ENCODE measurements around the gene OBSL1.

Gene OBSL1

DNA sequence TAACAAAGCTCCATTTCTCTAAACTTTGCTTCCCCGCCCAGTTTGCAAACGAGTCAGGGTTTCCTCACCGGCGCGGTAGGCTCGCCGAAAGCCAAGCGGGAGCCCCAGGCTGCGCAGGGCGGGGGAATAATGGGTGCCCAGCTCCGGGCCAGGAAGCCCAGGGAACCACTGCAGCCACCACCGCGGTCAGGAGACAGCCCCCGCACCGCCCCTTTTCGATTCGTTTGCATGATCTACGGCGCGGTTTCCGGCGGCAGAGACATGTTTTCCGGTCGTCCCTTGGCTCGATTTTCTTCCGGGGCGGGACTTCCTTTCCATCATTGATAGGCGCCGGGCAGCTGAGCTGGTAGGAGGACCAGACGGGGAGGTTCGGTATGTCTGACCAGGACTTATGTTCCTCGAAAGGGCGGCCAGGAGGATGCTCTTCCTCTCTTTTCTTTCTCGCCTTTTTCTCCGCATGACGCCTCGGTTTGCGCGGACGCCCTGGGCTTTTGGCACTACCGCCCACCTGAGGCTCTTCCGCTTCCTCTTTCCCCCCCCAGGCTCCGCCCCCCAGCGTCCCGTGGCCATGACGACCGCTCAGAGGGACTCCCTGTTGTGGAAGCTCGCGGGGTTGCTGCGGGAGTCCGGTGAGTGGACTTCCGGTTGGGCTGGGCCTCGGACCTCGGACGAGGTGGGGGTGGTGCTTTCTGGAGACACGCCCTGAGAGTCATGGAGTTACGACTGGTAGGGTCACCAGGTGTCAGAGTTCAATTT is 26.4 kb upstream of the OBSL1 start, which contains the start of gene STK11IP:
TSS of gene STK11IP (plus strand) at position 306 of the 756 bp plus-strand sequence. CDS start at position 569, 263 bp downstream.
- DNase-seq (ENCODE audit: insufficient read length, low spot score) = peak; percentile 93
- FAIRE-seq = peak; percentile 97

DNA sequence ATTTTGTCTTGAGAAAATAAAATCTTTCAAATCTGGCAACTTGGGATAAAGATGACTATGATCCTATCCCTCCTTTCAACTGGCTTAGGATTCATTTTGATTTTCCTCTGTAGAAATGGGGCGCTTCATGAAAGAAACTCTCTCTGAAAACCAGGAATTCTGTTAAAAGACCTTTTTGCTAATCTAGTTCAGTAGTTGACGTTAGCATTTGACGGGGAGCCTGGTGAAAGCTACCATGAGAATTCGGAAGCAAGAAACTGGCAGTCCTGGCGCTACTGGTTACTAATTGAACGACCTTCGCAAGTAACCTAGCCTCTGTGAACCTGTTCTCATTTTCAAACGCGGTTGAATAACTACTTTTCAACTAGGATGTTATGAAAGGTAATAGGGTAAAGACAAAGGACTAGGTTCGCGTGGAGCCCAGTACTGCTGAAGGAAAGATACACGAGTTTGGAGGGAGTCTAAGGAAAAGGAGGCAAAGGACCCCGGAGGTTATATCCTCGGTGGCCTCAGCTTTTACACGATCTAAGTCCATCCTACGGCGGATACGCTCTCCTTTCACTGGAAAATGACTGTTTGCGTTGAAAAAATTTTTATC is 25.7 kb upstream of the OBSL1 start:
- DNase-seq (ENCODE audit: insufficient read length, low spot score) = no peak
- FAIRE-seq = peak; percentile 72

DNA sequence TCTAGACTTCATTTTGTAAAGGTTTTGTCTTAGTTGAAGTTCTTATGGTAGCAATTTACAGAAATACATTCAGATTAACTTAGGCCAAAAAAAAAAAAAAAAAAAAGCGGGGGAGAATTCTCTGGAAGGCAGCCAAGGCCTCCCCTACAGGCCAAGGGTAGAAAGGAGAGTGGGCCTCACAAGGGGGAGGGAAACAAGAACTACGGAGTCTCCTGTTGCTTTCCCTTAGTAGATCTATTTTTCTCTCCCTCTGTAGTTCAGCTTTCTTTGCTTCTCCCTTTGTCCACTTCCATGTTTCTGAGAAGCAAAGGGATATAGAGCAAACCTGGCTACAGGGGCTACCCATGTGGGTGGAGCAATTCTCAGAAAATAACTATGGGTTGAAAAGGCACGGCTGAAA is 23.9 kb upstream of the OBSL1 start:
- DNase-seq (ENCODE audit: insufficient read length, low spot score) (no peak), FAIRE-seq (no peak)

DNA sequence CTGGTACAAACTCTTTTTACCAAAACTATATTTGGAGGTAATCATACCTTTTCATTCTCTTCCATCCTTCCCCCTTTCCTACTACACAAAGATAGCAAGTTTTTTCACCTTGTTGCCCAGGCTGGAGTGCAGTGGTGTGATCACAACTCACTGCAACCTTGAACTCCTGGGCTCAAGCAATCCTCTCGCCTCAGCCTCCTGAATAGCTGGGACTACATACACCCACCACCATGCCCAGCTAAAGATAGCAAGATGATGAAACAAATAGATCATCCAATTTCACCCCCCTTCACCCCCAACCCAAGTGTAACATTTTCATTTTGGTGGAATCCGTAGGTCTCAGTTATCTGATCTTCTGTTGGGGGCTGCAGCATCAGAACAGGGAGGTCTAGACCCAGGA is 21.8 kb upstream of the OBSL1 start:
- no peak for DNase-seq (ENCODE audit: insufficient read length, low spot score)
- no peak for FAIRE-seq

DNA sequence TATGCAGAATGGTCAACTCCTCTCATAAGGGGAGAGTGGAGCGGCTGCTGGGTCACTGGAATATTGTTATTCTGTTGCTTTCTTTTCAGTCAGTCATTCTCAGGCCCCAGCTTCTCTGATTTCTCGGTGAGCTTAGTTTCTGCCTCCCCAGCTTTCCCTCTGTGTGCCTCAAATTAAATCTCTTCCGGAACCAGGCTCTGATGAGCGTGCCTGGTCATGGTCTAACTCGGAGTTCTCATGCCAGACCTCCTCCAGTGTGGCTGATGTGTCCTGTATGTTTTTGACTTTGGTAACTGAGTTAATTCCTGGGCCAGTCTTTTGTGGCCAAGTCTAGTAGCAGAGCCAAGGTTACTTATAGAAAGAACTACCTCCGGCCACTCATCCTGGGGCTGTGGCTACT is 21.4 kb upstream of the OBSL1 start:
- DNase-seq (ENCODE audit: insufficient read length, low spot score) = no peak
- FAIRE-seq = no peak

DNA sequence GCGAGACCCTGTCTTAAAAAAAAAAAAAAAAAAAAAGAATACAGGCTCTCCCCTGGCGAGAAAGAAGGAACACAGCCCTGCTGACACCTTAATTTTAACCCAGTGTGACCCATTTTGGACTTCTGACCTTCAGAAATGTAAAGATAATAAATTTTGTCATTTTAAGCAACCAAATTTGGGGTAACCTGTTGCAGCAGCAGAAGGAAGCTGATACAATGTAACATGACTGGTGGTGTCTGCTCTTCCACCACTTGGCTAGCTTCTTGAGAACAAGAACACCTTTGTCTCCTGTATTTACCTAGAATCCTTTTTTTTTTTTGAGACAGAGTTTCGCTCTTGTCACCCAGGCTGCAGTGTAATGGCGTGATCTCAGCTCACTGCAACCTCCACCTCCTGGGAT is 19.8 kb upstream of the OBSL1 start:
- DNase-seq (ENCODE audit: insufficient read length, low spot score) = no peak
- no peak for FAIRE-seq

DNA sequence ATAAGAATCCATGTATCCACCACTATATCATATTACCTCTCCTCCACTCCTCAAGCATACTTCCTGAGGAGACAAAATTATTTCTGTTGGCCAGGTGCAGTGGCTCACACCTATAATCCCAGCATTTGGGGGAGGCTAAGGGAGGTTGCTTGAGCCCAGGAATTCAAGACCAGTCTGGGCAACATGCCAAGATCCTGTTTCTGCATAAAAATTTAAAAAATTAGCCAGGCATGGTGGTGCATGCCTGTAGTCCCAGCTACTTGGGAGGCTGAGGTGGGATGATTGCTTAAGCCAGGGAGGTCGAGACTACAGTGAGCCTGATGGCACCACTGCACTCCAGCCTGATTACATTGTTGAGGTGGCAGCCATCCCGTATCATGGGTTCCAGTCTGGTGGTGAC is 10.0 kb upstream of the OBSL1 start:
- DNase-seq (ENCODE audit: insufficient read length, low spot score) (no peak), FAIRE-seq (no peak)

DNA sequence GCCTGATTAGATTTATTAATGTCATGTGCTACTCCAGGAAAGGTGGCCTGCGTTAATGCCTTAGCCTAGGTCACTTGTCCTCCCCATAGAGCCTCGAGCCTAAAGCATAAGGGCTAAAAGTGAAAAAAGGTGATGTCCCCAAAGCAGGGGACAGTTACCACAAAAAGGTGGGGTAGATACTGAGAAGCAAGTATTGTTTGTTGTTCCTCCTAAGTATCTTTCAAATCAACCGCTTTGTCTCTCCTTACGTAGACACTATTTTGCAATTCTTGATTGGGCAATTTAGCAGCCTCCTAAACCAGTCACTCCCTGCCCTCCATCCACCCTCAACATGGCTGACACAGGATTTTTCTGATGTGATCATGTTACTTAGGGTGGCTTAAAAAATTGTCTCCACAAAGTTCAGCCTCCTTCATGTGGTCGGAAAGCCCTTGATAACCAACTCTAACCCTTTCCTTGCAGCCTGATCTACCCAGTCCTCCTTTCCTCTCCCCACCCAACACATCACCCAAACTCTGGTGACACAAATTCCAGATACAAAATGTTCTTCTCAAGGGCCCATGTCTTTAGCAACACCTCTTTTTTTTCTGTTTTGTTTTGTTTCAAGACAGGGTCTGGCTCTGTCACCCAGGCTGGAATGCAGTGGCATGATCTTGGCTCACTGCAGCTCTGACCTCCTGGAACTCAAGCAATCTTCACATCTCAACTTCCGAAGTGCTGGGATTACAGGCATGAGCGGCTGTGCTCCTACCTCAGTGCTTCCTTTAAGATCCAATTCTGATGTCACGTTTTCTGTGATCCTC is 7.7 kb upstream of the OBSL1 start:
- FAIRE-seq (no peak), DNase-seq (ENCODE audit: insufficient read length, low spot score) (no peak)

DNA sequence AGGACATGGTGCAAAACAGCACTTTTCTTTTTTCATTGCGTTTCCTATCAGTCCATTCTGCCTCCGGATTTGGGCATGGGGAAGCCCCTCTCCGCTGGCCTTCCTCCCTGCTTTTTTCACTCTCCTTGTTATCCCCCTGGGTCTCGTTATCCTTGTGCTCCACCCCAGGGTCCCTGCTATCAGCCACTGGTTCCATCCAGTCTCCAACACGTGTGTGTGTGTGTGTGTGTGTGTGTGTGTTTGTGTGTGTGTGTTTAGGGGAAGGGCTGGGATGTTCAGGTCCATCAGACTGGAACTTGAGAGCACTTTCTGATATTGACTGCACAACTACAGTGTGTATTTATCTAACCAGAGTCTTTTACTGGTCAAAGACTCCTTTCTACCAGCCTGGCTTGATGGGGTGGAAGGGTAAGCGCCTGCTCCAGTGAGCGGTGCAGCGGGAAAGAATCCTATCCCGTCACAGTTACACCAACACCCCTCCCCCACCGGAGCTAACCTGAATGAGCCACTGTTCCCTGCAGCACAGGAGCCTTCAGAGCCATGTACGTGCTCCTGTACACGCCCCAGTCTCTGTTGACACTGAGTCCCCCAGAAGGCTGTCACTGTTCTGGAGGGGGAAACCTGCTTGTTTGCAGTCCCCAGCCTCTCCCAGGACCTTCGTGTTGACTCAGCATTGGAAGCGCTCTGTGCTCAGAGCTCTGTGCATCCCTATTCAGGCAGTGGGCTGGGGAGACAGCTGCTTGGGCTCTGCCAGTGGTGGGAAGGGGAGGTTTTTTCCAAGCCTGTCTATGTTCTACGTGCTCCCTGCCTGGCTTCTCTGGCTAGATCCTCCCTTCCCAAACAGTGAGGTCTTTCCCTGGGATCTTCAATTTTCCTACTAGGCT is 5.4 kb upstream of the OBSL1 start:
- FAIRE-seq = no peak
- DNase-seq (ENCODE audit: insufficient read length, low spot score) = no peak

DNA sequence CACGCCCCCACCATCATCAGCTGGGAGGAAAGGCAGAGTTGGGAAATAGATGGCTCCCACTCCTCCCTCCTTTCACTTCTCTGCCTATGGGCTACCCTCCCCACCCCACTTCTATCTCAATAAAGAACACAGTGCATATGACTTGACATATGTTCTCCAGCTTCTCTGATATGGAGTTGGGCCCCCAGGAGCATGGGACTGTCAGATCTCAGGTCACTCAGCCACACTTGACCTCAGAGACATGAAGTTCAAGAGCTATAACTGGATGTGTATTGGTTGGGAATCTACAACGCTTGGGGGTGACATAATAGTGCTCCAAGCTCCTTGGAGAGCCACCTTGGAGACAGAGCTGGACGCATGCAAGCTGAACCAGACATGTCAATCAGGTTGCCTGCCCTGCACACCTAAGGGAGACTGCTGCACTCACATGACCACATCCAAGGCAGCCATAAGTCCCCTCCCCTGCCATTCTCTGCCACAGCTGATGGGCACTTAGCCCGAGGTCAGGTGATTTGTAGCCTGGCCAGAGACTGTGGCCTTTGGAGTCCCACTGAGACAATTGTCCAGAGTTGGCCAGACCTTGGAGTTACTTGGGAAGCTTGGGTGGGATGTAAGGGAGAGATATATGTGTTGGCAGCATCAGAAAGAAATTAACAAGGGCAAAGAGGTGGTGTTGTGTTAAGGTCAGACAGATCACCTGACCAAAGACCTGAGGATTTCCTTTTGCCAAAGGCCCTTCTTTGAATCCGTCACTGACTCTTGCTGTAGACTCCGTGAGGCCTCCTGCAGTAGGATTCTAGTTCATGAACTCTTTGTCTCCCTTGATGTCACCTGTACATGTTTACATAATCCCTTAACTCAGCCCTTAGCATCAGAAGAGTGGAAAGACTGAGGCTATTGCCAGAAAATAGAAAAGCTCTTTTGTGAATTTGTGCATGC is 4.5 kb upstream of the OBSL1 start:
- FAIRE-seq = no peak
- DNase-seq (ENCODE audit: insufficient read length, low spot score) = no peak

DNA sequence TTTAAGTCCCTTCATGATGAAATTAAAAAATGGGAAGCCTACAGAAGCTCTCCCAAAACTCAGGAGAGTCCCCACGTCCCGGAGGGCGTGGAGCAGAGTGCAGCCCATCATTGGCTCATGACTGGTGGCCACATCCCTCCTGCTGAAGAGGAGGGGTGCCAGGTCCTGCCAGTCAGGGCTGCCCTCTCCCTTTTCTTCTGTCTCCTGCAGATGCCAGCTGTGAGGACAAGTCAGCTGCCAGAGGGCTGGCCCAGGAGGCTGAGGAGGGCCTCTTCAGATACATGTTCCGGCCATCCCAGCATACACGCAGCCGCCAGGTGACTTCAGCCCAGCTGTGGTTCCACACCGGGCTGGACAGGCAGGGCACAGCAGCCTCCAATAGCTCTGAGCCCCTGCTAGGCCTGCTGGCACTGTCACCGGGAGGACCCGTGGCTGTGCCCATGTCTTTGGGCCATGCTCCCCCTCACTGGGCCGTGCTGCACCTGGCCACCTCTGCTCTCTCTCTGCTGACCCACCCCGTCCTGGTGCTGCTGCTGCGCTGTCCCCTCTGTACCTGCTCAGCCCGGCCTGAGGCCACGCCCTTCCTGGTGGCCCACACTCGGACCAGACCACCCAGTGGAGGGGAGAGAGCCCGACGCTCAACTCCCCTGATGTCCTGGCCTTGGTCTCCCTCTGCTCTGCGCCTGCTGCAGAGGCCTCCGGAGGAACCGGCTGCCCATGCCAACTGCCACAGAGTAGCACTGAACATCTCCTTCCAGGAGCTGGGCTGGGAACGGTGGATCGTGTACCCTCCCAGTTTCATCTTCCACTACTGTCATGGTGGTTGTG is 3.4 kb upstream of the OBSL1 start:
- FAIRE-seq = no peak
- DNase-seq (ENCODE audit: insufficient read length, low spot score) = no peak

DNA sequence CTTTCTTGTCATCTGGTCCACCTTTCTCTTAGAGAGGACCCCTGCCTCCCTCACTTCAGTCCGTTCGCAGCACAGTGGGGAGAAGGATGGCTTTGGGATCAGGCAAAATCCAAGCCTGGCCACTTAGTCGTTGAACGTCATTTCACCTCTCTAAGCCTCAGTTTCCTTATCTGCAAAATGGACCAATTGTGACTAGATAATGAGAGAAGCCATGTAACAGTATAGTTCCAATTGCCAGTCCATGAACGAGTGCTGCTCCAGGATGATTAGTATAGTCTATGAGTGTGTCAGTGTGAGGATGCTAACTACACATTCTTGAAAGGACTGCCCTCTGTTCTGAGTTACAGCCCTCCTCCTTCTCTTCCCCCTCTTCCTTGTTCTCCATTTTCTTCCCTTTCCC is 1.8 kb upstream of the OBSL1 start:
- DNase-seq (ENCODE audit: insufficient read length, low spot score) (no peak), FAIRE-seq (no peak)

DNA sequence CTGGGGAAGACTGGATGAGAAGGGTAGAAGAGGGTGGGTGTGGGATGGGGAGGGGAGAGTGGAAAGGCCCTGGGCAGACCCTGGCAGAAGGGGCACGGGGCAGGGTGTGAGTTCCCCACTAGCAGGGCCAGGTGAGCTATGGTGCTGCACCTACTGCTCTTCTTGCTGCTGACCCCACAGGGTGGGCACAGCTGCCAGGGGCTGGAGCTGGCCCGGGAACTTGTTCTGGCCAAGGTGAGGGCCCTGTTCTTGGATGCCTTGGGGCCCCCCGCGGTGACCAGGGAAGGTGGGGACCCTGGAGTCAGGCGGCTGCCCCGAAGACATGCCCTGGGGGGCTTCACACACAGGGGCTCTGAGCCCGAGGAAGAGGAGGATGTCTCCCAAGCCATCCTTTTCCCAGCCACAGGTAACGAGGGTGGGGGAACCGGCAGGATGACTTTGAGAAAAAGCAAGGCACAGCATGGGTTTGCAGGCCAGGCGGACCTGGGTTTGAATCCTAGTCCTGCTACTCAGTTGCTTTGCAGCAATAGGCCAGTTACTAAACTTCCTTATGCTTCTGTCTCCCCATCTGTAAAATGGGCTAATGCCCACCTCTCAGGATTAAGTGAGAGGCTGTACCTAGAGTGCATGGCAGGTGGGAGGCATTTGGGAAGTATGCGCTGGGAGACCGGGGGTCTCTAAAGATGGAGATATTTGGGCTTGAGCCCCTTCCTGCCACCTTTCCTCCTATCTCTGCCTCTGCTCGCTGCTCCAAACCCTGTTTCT is 1.1 kb upstream of the OBSL1 start, which contains the start of gene INHA:
TSS of gene INHA (plus strand) at position 74 of the 765 bp plus-strand sequence. CDS start at position 139, 65 bp downstream.
- DNase-seq (ENCODE audit: insufficient read length, low spot score) (no peak), FAIRE-seq (no peak)

DNA sequence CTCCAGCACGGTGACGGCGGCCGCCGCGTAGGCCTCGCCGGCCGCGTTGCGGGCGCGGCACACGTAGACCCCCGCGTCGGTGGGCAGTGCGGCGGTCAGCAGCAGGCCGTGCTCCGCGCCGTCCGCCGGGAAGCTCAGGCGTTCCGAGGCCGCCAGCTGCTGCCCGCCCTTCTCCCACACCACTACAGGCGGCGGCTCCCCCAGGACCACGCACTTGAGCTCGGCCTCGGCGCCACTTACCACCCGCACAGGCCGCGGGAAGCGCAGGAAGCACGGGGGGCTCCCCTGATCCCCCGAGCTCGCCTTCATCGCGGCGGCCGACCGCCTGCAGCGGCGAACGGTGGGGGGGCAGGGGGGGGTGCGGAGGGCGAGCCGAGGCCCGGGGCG is 422 bp downstream of the OBSL1 start:
- no peak for FAIRE-seq

DNA sequence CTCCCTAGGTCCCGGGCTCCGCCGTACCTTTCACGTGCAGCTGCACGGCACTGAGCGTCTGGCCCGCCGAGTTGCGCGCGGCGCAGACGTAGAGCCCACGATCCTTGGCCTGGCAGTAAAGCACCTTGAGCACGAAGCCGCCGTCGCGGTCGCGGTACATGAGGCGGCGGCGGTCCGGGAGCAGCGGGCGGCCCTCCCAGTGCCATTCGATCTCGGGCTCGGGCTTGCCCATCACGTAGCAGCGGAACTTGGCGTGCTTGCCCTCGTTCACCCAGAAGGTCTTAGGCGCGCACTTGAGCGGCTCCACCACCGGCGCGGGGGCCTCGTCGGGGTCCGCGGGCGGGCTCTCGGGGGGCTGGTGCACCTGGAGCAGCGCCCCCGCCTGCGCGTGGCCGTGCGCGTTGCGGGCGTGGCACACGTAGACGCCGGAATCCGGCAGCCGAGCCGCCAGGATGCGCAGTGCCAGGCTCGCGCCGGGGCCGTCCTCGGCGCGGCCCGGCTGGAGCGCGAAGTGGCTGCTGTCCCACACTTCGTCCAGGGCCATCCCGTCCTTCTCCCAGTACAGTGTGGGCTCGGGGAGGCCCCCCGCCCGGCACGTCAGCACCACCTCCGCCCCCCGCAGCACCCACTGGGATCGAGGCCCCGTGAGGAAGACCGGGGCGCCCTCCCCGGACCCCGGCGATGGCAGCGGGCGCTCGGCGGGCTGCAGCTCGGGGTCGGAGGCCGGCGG is 980 bp downstream of the OBSL1 start:
- DNase-seq (ENCODE audit: insufficient read length, low spot score) = no peak
- no peak for FAIRE-seq

More for the DNA sequence above, 422 bp downstream of the OBSL1 start:
- DNase-seq (ENCODE audit: insufficient read length, low spot score) = no peak

DNA sequence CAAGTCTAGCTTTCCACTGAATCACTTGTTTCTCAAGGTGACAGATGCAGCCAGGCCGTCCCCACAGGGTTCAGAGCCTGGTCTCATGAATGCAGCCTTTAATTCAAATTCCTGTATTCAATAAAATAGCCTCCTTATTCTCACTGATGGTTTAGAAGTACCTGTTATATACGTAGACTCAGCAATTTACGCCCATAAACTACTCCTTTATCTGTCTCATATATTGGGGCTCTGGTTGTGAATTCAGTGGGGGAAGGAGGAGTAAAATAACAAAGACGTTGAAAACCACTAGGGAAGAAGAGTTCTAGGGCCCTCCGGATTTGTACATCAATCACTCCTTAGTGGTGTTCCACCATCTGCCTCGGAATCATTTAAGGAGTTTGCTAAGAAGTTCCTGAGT is 1.7 kb downstream of the OBSL1 start:
- FAIRE-seq (no peak), DNase-seq (ENCODE audit: insufficient read length, low spot score) (no peak)

DNA sequence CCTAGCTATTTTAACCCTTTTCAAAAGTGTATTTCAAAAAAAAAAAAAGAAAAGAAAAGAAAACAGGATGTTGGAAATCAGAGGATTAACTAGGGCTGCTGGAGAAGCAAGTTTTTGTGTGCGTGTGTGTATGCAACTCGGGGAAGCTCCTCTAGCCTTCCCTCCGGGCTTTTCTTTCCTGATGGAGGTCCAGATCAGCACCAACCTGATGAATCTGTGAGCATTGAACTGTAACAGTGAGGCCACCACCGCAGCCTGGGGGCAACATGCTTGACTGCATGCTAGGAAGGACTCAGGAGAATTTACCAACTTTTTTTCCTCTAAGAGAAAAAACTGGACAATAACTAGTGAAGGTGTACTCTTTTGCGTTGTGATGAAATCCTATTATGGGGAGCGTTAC is 2.3 kb downstream of the OBSL1 start:
- DNase-seq (ENCODE audit: insufficient read length, low spot score) = no peak
- no peak for FAIRE-seq

Data from GM19239 (cell line).